Stimulated activated CD4-positive, alpha-beta T cell treated with anti-CD3 and anti-CD28 coated beads, Interleukin-1b, Interleukin-23, amount 100 ng/mL, for 24 hours (primary cell): Measurements from ENCODE around the gene MMP1.
"Not testable (repeated sequence)": the region's sequence is repeated elsewhere in the genome, so short reads cannot be mapped to it uniquely, and the experiment has no call there.

Source experiments
- DNase-seq, 4 experiments: peaks; one replicate each; pipeline ENCODE4 v3.0.0-alpha.2; 2020; ENCODE audit warnings: low read depth in 4 of 4, low spot score in 1 of 4

MMP1 gene

GRCh38 chr11:102761646-102762238, 36.2 kb downstream of the MMP1 start:
- no peak for DNase-seq

- no peak for DNase-seq
These were observed 37.5 kb downstream of the MMP1 start for GRCh38 chr11:102760344-102761035.

DNA sequence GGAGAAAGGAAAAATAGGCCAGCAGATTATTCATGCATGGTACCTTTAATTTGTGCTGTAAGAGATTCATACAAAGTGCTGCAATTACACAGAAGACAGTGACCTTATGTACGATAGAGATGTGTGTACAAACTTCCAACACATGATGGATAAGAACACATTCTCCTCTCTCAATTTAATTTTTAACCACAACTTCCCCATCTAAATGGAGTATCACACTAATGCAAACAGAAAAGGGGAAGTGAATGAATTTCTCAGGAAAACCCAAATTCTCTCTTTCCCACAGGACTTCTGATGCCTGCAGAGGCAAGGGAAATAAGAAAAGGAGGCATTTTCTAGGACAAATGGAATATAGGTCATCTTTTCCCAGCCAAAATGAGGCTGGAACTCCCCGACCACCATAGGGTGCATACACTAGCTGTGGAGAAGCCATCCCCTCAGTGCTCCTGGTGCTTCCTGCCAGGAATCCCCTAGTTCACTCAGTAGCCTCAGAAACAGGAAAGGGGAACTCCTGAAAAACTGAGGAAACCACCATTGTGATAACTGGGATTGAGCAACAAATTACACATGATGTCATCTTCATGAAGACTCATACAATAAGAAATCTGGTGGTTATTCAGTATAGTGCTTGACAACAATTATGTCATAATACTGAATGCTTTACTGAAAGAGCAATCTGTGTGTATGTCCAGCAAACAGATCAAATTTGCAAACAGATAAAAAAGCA, 40.0 kb downstream of the MMP1 start:
- DNase-seq, result no peak

DNA sequence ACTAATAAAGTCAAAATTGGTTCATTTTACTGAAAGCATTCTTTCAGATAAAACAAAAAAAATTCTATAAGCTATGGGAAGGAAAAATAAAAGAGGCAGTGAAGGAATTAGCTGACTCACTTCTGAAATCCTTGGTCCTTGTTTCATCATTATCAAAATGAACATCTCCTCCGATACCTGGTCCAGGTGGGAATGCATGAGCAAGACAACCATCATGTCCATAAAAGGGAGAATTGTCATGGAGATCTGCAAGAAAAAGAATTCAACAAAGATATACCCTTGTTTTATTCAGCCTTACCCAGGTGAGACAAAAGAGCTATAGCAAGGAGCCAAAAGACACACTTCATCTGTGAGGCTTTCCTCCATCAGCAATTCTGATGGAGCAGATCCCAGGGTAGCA, 44.7 kb downstream of the MMP1 start:
- DNase-seq, result no peak

DNA sequence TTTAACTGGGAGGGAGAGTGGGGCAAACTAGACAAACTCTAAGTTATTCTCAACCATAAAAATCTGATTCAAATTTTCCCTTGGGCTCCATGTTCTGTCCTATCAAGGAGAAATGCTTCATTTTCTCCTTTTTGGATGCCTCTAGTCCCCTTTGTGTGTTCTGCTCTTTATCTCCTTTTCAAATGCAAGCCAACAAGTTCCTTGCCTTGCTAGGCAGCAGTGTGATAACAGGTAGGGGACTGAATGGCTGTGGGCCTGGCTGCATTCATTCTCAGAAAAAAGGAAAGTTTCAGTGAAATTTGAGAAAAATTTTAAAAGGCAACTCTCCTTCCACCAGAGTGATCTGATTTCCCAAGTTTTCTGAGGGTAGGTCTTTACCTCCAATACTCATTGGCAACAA, 46.3 kb downstream of the MMP1 start:
- no peak for DNase-seq

GRCh38 chr11:102749101-102749722, 48.7 kb downstream of the MMP1 start:
- no peak for DNase-seq

DNA sequence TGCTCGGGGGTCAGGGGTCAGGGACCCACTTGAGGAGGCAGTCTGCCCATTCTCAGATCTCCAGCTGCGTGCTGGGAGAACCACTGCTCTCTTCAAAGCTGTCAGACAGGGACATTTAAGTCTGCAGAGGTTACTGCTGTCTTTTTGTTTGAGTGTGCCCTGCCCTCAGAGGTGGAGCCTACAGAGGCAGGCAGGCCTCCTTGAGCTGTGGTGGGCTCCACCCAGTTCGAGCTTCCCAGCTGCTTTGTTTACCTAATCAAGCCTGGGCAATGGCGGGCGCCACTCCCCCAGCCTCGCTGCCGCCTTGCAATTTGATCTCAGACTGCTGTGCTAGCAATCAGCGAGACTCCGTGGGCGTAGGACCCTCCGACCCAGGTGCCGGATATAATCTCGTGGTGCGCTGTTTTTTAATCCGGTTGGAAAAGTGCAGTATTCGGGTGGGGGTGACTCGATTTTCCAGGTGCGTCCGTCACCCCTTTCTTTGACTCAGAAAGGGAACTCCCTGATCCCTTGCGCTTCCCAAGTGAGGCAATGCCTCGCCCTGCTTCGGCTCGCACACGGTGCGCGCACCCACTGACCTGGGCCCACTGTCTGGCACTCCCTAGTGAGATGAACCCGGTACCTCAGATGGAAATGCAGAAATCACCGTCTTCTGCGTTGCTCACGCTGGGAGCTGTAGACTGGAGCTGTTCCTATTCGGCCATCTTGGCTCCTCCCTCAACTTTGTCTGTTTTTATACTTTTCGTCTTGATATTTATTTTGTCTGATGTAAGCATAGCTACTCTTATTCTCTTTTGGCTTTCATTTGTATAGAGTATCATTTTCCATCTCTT, 51.0 kb downstream of the MMP1 start:
- DNase-seq, result not testable (repeated sequence)
